WI38 (cell line): ENCODE results near the gene CDCP1.

Experiments
- H3K4me3 ChIP-seq: 2 replicates; pipeline ENCODE4 v1.5.1; 2011; ENCODE audit warnings: low read depth, mild to moderate bottlenecking, control low read depth, low read length
- CTCF ChIP-seq: IDR thresholded peaks from 2 replicates; pipeline ENCODE4 v1.5.1; 2012; ENCODE audit warnings: low read depth, mild to moderate bottlenecking, control low read depth, low read length

Gene CDCP1

GRCh38 chr3:45119376-45119775 lies 26.8 kb downstream of the CDCP1 start:
- no peak overlapping the region for H3K4me3 ChIP-seq
- TF ChIP-seq CTCF, result no peak

- TF ChIP-seq CTCF, result no peak
- H3K4me3 ChIP-seq, result no peak overlapping the region
These were observed 27.5 kb downstream of the CDCP1 start for GRCh38 chr3:45118615-45119071.

- no peak for TF ChIP-seq CTCF
- H3K4me3 ChIP-seq, result no peak overlapping the region
These were observed 29.8 kb downstream of the CDCP1 start for GRCh38 chr3:45116350-45116749.

- no peak overlapping the region for H3K4me3 ChIP-seq
- TF ChIP-seq CTCF, result no peak
These were observed 32.5 kb downstream of the CDCP1 start for GRCh38 chr3:45113625-45114050.

- TF ChIP-seq CTCF, result no peak
These were observed 33.2 kb downstream of the CDCP1 start for GRCh38 chr3:45112939-45113338.

GRCh38 chr3:45110509-45110833 lies 35.7 kb downstream of the CDCP1 start:
- no peak for TF ChIP-seq CTCF
- no peak overlapping the region for H3K4me3 ChIP-seq

More at GRCh38 chr3:45112939-45113338, 33.2 kb downstream of the CDCP1 start:
- no peak overlapping the region for H3K4me3 ChIP-seq

- H3K4me3 ChIP-seq, result no peak overlapping the region
- no peak for TF ChIP-seq CTCF
These were observed 36.2 kb downstream of the CDCP1 start for GRCh38 chr3:45109771-45110508.
